HepG2 (cell line): ENCODE results near the gene ABHD2. TPM values are rescaled to one million over a fixed set of nuclear protein-coding genes. Genes with fewer than 3 reads are reported as not detected.
A peak's percentile ranks its signal among the peaks of the same experiment; 100 is the strongest.

Experiments
- ATF4 ChIP-seq, 2 experiments: fragments of 450-650 bp in 1 of 2; sonication (generic) in 1 of 2; formaldehyde crosslinking; IDR thresholded peaks; 2 replicates each; pipeline versions ENCODE4 v1.5.0 to v1.8.0; 2020 to 2022; ENCODE audit warnings: mild to moderate bottlenecking in 1 of 2, missing genetic modification reagents in 1 of 2
- BHLHE40 ChIP-seq: IDR thresholded peaks from 2 replicates; pipeline ENCODE4 v1.6.1; 2011; ENCODE audit warnings: low read length, improper control_type of control experiment
- CBX5 ChIP-seq: sonication (generic); formaldehyde crosslinking; IDR thresholded peaks from 2 replicates; pipeline ENCODE4 v1.4.0; 2020; ENCODE audit warnings: missing genetic modification reagents, borderline replicate concordance
- FOXC1 ChIP-seq: sonication (generic); formaldehyde crosslinking; IDR thresholded peaks from 2 replicates; pipeline ENCODE4 v1.8.0; 2022; ENCODE audit warnings: mild to moderate bottlenecking, missing genetic modification reagents, borderline replicate concordance
- HOXA3 ChIP-seq: sonication (generic); formaldehyde crosslinking; IDR thresholded peaks from 2 replicates; pipeline ENCODE4 v1.5.0; 2020; ENCODE audit warnings: missing genetic modification reagents
- KAT8 ChIP-seq: IDR thresholded peaks from 2 replicates; pipeline ENCODE4 v1.6.1; 2016; ENCODE audit warnings: missing genetic modification reagents, missing compliant biosample characterization
- LCORL ChIP-seq, 2 experiments: fragments of 450-650 bp in 1 of 2; sonication (generic) in 1 of 2; formaldehyde crosslinking in 1 of 2; IDR thresholded peaks; 2 replicates each; pipeline versions ENCODE4 v1.5.0 to v1.6.1; 2017 to 2020; ENCODE audit warnings: antibody characterized with exemption in 1 of 2, missing genetic modification reagents in 1 of 2
- MYPOP ChIP-seq: sonication (generic); formaldehyde crosslinking; IDR thresholded peaks from 2 replicates; pipeline ENCODE4 v1.8.1; 2023; ENCODE audit warnings: mild to moderate bottlenecking, moderate library complexity, missing genetic modification reagents
- NAIF1 ChIP-seq: sonication (generic); formaldehyde crosslinking; IDR thresholded peaks from 2 replicates; pipeline ENCODE4 v1.5.0; 2020; ENCODE audit warnings: mild to moderate bottlenecking, missing genetic modification reagents, borderline replicate concordance
- PPARG ChIP-seq: conservative IDR thresholded peaks from 2 replicates; pipeline ENCODE4 v1.6.1; 2016; ENCODE audit warnings: missing biosample characterization, missing genetic modification reagents
- USF2 ChIP-seq, 2 experiments: sonication (generic) in 1 of 2; formaldehyde crosslinking in 1 of 2; IDR thresholded peaks; 2 replicates each; pipeline versions ENCODE4 v1.5.1 to v1.6.1; 2011 to 2020; ENCODE audit warnings: borderline replicate concordance in 1 of 2, low read depth in 1 of 2, low read length in 1 of 2, mild to moderate bottlenecking in 1 of 2, missing genetic modification reagents in 1 of 2, moderate library complexity in 1 of 2
- YEATS2 ChIP-seq: sonication (generic); formaldehyde crosslinking; IDR thresholded peaks from 2 replicates; pipeline ENCODE4 v1.4.0; 2020; ENCODE audit warnings: missing genetic modification reagents, borderline replicate concordance
- ZBTB44 ChIP-seq: sonication (generic); formaldehyde crosslinking; IDR thresholded peaks from 2 replicates; pipeline ENCODE4 v1.4.0; 2020; ENCODE audit warnings: missing genetic modification reagents
- ZFYVE20 ChIP-seq: sonication (generic); formaldehyde crosslinking; IDR thresholded peaks from 2 replicates; pipeline ENCODE4 v1.8.0; 2023; ENCODE audit warnings: low read depth, mild to moderate bottlenecking, moderate library complexity, missing genetic modification reagents, borderline replicate concordance
- ZNF235 ChIP-seq: sonication (generic); formaldehyde crosslinking; IDR thresholded peaks from 2 replicates; pipeline ENCODE4 v1.8.1; 2023; ENCODE audit warnings: mild to moderate bottlenecking, missing genetic modification reagents, borderline replicate concordance
- ZNF607 ChIP-seq: sonication (generic); formaldehyde crosslinking; IDR thresholded peaks from 2 replicates; pipeline ENCODE4 v1.5.1; 2020; ENCODE audit warnings: missing genetic modification reagents, mild to moderate bottlenecking, borderline replicate concordance
- ZNF780A ChIP-seq: sonication (generic); formaldehyde crosslinking; IDR thresholded peaks from 2 replicates; pipeline ENCODE4 v1.8.0; 2022; ENCODE audit warnings: mild to moderate bottlenecking, missing genetic modification reagents, moderate library complexity
- polyA plus RNA-seq, 8 experiments: library from polyadenylated mRNA; depleted of rRNA in 3 of 8; stranded (reverse) in 7 of 8; unstranded in 1 of 8; fragments of >200 nt; fragmentation: Illumina TruSeq in 4 of 8; extraction: Trizol in 4 of 8; gene quantifications; 2 replicates each; pipeline versions ENCODE4 v1.2.1 to v1.2.3, GENCODE V29; 2011 to 2016; ENCODE audit warnings: low read depth in 4 of 8, missing spikeins in 1 of 8, mixed read lengths in 1 of 8; ENCODE audit not compliant: insufficient read depth in 1 of 8
- total RNA-seq, 5 experiments: library from RNA; depleted of rRNA; stranded (reverse); fragments of >200 nt; fragmentation: Illumina TruSeq; extraction: Trizol; gene quantifications; 2 replicates each; pipeline ENCODE4 v1.2.3, GENCODE V29; 2016; ENCODE audit warnings: low read depth in 1 of 5

The ABHD2 gene
- total and polyA plus RNA-seq, 2 of the 13 experiments (the other 11 are each of a cell fraction or from before 2014, with no cell fraction given), result 14.8 to 22.4 TPM

GRCh38 chr15:89087830-89088604, at the start of gene ABHD2 (continued):
- TF ChIP-seq USF2 (IDR thresholded peaks at IDR 0.05; ENCODE audit: low read depth, low read length) (no peak), USF2 (CRISPR knock-in tag; IDR thresholded peaks at IDR 0.05; ENCODE audit: borderline replicate concordance) (no peak), KAT8 (CRISPR knock-in tag) (peak; percentile 62), CBX5 (CRISPR knock-in tag) (no peak), ZFYVE20 (CRISPR knock-in tag) (no peak), HOXA3 (CRISPR knock-in tag) (peak; percentile 33; the same call in 1 of the 2 replicates), ZNF607 (CRISPR knock-in tag) (0 out of 2 replicates have a peak, but pooled peaks have one; percentile 27), ZBTB44 (no peak), ZNF780A (CRISPR knock-in tag) (no peak), ATF4 (CRISPR knock-in tag; IDR thresholded peaks at IDR 0.05) (peak in 1 of 2 experiments; percentile 35; a peak in 1 of 4 replicates), ZNF235 (CRISPR knock-in tag) (no peak), YEATS2 (CRISPR knock-in tag) (peak; percentile 78), MYPOP (CRISPR knock-in tag) (no peak), LCORL (IDR thresholded peaks at IDR 0.05) (no peak), LCORL (CRISPR knock-in tag; IDR thresholded peaks at IDR 0.05) (peak; percentile 54; the same call in 1 of the 2 replicates), FOXC1 (CRISPR knock-in tag) (no peak), PPARG (CRISPR knock-in tag) (no peak), NAIF1 (CRISPR knock-in tag) (no peak), BHLHE40 (peak; percentile 85)
